ENCODE measurements around the gene TMTC4. TPM values are rescaled to one million over a fixed set of nuclear protein-coding genes. Genes with fewer than 3 reads are reported as not detected.

TMTC4 gene
- total and polyA plus RNA-seq, 2 experiments from 2014 or later: 15.0 to 32.6 TPM

GRCh38 chr13:100648354-100648753 lies 26.2 kb downstream of the TMTC4 start:
- Histone ChIP-seq H3K4me2 (no peak overlapping the region), H3K79me2 (no peaks in the 10 kb centered on the region), H3K9me2 (replicated peaks; ENCODE audit: insufficient read depth) (no peaks in the 10 kb centered on the region), H3K27me3 (no peaks in the 10 kb centered on the region), H3K4me3 (no peak overlapping the region), H3K36me3 (replicated peaks; ENCODE audit: insufficient read depth, low read depth) (no peaks in the 10 kb centered on the region), H2AFZ (no peak overlapping the region), H3K4me1 (ENCODE audit: insufficient read depth) (no peaks in the 10 kb centered on the region), H4K20me1 (ENCODE audit: insufficient read depth, poor library complexity, severe bottlenecking) (no peaks in the 10 kb centered on the region), H3K27ac (no peak overlapping the region), H3K9me3 (ENCODE audit: low read depth) (no peaks in the 10 kb centered on the region)
- WGBS (ENCODE audit: low lambda C conversion rate, missing lambda C conversion rate): 85% methylated on average over 4 of the region's 4 CpGs
- no peak for DNase-seq (ENCODE audit: low spot score)
- no peak for TF ChIP-seq EZH2phosphoT487 (IDR thresholded peaks at IDR 0.05; ENCODE audit: low read depth, severe bottlenecking, unreplicated experiment)
- no peak for TF ChIP-seq EZH2 (IDR thresholded peaks at IDR 0.05; ENCODE audit: borderline replicate concordance)
- TF ChIP-seq CTCF (IDR thresholded peaks at IDR 0.05; ENCODE audit: poor library complexity): no peak

- Histone ChIP-seq H3K9me3 (ENCODE audit: low read depth) (no peaks in the 10 kb centered on the region), H3K79me2 (no peaks in the 10 kb centered on the region), H3K4me2 (no peak overlapping the region), H4K20me1 (ENCODE audit: insufficient read depth, poor library complexity, severe bottlenecking) (no peaks in the 10 kb centered on the region), H3K27ac (no peak overlapping the region), H3K4me3 (no peak overlapping the region), H3K36me3 (replicated peaks; ENCODE audit: insufficient read depth, low read depth) (no peaks in the 10 kb centered on the region), H2AFZ (no peak overlapping the region), H3K27me3 (no peaks in the 10 kb centered on the region), H3K9me2 (replicated peaks; ENCODE audit: insufficient read depth) (no peaks in the 10 kb centered on the region), H3K4me1 (ENCODE audit: insufficient read depth) (no peaks in the 10 kb centered on the region)
- WGBS (ENCODE audit: low lambda C conversion rate, missing lambda C conversion rate): 93% methylated on average over 10 of the region's 10 CpGs
- TF ChIP-seq CTCF (IDR thresholded peaks at IDR 0.05; ENCODE audit: poor library complexity) (no peak), EZH2phosphoT487 (IDR thresholded peaks at IDR 0.05; ENCODE audit: low read depth, severe bottlenecking, unreplicated experiment) (no peak), EZH2 (IDR thresholded peaks at IDR 0.05; ENCODE audit: borderline replicate concordance) (no peak)
- no peak for DNase-seq (ENCODE audit: low spot score)
Measured at GRCh38 chr13:100646871-100647270, 27.7 kb downstream of the TMTC4 start.

GRCh38 chr13:100646030-100646673 lies 28.4 kb downstream of the TMTC4 start:
- Histone ChIP-seq H3K4me2 (no peak overlapping the region), H3K4me1 (ENCODE audit: insufficient read depth) (no peaks in the 10 kb centered on the region), H3K27me3 (no peaks in the 10 kb centered on the region), H2AFZ (no peak overlapping the region), H4K20me1 (ENCODE audit: insufficient read depth, poor library complexity, severe bottlenecking) (no peaks in the 10 kb centered on the region), H3K27ac (no peak overlapping the region), H3K9me2 (replicated peaks; ENCODE audit: insufficient read depth) (no peaks in the 10 kb centered on the region), H3K4me3 (no peak overlapping the region), H3K36me3 (replicated peaks; ENCODE audit: insufficient read depth, low read depth) (no peaks in the 10 kb centered on the region), H3K79me2 (no peaks in the 10 kb centered on the region), H3K9me3 (ENCODE audit: low read depth) (no peaks in the 10 kb centered on the region)
- 76% methylated on average over 12 of the region's 12 CpGs for WGBS (ENCODE audit: low lambda C conversion rate, missing lambda C conversion rate)
- peak; percentile 45 for DNase-seq (ENCODE audit: low spot score)
- TF ChIP-seq EZH2phosphoT487 (IDR thresholded peaks at IDR 0.05; ENCODE audit: low read depth, severe bottlenecking, unreplicated experiment) (no peak), EZH2 (IDR thresholded peaks at IDR 0.05; ENCODE audit: borderline replicate concordance) (no peak), CTCF (IDR thresholded peaks at IDR 0.05; ENCODE audit: poor library complexity) (peak; percentile 53)

All from hepatocyte (in vitro differentiated cells).